GM19324 (cell line): ENCODE measurements around the gene TEFM.
"Not testable (repeated sequence)": the region's sequence is repeated elsewhere in the genome, so short reads cannot be mapped to it uniquely, and the experiment has no call there.

Experiments
- ATAC-seq: cut with Tn5 transposase; IDR thresholded peaks from one replicate; pipeline ENCODE4 v1.9.1; 2021; ENCODE audit warnings: mild to moderate bottlenecking, moderate library complexity; ENCODE audit not compliant: unreplicated experiment, low FRiP score

TEFM gene

GRCh38 chr17:30906101-30906911 is at the start of gene TEFM:
Gene TEFM (minus strand): TSS chr17:30906238. CDS start chr17:30906198, 40 bp downstream.
- ATAC-seq, result peak; percentile 91

DNA sequence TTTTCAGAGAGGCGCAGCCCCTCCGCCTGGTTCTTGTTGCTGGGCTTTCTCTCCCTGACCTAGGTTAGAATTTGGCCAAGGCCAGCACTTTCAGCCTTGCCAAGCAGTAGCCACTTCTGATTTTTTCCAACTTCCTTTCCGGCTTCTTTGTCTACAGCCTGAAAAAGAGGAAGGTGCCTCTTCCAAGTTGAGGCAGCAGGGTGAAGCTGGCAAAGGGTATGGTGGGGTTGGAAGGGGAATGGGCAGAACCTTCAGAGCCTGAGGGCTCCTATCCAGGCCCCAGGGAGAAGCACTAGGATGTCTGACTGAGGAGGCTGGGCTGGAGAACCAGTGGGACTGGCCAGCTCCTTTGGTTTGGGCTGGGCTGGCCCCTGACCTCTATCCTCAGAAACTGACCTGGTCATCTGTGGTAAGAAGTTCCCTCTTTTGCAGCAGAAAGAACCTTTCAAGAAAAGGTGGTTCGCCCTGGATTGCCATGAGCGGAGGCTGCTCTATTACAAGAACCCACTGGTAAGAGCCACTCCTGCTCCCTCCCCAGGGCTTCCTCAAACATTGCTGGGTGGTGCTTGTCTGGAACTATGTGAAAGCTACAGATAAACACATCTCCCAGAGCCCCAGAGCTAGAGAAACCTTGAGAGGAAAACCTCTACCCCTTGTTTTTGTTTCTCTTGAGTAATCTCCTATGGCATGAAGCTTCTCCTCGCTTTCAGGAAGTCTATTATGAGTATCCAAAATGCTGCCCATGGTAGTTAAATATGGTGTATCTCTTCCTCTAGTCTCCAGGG is 48.2 kb upstream of the TEFM start:
- no peak for ATAC-seq

DNA sequence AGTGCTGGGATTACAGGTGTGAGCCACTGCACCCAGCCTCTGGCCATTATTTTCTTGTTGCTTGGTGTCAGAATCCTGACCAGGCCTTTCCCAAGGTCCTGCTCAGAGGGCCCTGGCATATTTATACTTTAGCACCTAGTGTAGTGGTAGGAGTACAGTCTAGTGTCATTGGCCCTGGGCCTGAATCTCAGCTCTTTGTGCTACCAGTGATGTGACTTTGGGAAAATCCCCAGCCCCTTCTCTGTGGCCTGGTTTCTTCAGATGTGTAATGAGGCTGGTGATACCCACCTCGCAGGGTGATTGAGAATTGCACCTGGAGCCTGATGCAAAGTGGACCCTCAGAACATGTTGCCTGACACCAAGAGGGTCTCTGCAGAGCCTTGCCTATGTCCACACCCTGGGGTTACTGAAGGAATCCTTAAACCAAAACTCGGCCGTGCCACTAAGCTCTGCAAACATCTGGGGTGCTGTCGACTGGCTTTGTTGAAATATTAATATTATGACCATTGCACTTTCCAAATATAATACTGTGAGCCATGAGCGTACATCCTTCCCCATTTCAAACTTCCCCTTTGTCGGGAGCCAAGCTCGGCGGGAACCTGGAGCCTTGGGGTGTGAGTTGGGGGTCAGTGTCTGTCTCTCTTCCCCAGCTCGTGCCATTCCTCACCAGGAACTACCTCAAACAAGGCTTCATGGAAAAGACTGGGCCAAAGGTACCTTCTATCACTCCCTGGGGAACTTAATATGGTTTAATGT is 46.8 kb upstream of the TEFM start:
- ATAC-seq, result no peak

- no peak for ATAC-seq
Observed at GRCh38 chr17:30950669-30951399, 44.8 kb upstream of the TEFM start.

DNA sequence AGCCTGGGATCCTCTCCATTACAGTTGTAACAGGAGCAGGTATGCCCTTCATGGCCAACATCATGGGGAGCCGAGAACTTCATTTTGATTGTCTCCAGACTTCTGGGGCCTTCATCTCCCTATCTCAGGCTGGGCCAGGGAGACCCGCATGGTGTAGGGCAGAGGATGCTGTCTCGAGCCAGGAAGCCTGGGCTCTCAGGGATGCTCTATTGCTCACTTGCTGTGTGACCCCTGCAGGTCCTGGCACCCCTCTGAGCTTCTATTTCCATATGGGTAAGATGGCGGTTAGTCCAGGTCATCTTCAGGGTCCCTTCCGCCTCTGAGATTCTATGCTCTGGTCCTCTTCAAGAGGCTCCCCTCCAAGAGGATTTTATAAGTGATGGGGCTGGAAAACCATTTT is 44.2 kb upstream of the TEFM start:
- no peak for ATAC-seq

GRCh38 chr17:30947796-30948195 is 41.8 kb upstream of the TEFM start:
- ATAC-seq, result no peak

- no peak for ATAC-seq
Observed at GRCh38 chr17:30942308-30943079, 36.5 kb upstream of the TEFM start.

GRCh38 chr17:30939051-30939689 is 33.1 kb upstream of the TEFM start:
- ATAC-seq, result no peak

GRCh38 chr17:30933966-30934365 is 27.9 kb upstream of the TEFM start:
- ATAC-seq, result no peak

DNA sequence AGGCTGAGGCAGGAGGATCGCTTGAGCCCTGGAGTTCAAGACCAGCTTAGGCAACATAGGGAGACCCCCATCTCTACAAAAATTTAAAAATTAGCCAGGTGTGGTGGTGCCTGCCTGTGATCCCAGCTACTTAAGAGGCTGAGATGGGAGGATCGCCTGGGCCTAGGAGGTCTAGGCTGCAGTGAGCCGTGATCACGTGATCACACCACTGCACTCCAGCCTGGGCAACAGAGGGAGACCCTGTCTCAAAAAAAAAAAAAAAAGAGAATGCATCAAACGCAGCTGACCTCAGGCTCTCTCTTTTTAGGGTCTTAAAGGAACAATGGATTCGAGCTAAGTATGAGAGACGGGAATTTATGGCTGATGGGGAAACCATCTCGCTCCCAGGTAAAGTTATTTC is 25.5 kb upstream of the TEFM start:
- ATAC-seq, result not testable (repeated sequence)

- ATAC-seq, result no peak
Observed at GRCh38 chr17:30930495-30930894, 24.5 kb upstream of the TEFM start.

GRCh38 chr17:30929861-30930260 is 23.8 kb upstream of the TEFM start:
- ATAC-seq, result not testable (repeated sequence)

DNA sequence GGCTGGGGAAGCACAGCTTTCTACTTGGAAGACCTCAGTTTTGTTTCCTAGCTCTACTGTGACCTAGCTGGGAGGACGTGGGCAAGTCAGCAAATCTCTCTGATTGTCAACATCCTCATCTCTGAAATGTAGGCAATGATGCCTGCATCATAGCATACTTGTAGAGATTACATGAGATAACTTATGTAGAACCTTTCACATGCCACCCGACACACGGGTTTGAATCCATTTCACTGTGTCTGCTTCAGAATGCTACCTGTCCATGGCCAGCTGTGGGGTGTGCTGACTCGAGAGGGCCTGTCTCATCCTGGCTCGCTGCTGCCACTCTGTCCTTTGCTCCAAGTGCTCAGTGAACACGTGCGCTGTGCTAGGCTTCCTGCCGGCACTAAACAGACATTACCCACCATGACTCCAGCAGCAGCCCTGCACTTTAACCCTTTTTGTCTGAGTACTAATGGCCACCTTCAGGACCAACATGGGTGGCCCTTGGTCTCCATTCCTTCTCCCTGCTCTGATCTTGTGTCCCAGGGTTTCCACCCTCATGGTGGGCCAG is 23.1 kb upstream of the TEFM start:
- no peak for ATAC-seq

DNA sequence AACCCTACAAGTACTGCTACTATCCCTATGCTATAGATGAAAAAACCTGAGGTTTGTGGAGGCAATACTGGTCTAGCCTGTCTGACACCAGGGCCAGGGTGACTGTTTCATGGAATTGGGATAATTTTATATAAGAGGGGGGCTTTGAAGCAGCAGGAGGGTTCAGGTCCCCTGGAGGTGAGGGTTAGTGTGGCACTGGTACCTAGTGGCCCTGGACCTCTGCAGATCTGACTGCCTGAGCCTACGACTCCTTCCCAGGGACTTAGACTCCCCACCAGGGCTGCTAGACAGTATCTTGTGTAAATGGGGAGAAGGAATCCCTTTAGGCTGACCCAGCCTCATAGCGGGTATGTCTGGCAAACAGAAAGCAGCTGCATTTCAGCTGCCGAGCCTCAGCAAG is 22.5 kb upstream of the TEFM start:
- no peak for ATAC-seq

DNA sequence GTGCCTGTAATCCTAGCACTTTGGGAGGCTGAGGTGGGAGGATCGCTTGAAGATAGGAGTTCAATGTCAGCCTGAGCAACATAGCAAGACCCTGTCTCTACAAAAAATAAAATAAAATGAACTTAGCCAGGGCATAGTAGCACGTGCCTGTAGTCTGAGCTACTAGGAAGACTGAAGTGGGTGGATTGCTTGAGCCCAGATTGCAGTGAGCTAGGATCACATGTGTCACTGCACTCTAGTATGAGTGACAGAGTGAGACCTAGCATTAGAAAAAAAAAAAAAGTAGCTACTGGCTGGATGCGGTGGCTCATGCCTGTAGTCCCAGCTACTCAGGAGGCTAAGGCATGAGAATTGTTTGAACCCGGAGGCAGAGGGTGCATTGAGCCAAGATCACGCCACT is 21.7 kb upstream of the TEFM start:
- no peak for ATAC-seq

DNA sequence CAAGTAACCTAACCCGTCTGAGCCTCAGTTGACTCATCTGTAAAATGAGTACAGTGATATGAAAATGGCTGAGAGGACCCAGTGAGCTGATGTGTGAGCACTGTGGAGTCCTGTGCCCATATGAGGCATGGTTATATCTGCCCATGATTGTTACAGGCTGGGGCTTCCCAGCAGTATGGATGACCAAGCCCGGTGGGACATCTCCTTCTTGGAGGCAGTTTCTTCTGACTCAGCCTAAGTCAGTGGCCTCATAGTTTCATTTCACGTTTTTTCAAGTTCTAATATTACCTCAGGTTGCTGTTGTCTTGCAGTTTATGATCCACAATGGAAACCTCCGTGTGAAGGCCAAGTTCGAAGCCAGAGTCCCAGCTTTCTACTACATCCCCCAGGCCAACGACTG is 20.5 kb upstream of the TEFM start:
- no peak for ATAC-seq

DNA sequence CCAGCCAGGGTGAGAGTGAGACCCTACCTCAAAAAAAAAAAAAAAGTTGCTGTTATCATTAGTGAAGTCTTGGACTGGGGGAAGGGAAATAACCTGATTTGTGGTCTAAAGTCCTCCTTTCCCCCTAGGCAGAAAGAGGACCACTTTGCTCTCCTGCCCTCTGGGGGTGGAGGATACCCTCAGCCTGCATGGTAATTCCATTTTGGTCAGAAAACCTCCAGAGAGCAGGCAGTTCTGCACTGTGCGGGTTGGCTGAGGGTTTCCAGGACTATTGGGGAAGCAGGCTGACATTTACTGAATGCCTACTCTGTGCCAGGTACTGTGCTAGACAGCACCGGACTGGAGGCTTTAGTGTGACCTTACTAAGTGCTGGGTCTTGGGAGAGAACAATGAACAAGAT is 18.3 kb upstream of the TEFM start:
- no peak for ATAC-seq

DNA sequence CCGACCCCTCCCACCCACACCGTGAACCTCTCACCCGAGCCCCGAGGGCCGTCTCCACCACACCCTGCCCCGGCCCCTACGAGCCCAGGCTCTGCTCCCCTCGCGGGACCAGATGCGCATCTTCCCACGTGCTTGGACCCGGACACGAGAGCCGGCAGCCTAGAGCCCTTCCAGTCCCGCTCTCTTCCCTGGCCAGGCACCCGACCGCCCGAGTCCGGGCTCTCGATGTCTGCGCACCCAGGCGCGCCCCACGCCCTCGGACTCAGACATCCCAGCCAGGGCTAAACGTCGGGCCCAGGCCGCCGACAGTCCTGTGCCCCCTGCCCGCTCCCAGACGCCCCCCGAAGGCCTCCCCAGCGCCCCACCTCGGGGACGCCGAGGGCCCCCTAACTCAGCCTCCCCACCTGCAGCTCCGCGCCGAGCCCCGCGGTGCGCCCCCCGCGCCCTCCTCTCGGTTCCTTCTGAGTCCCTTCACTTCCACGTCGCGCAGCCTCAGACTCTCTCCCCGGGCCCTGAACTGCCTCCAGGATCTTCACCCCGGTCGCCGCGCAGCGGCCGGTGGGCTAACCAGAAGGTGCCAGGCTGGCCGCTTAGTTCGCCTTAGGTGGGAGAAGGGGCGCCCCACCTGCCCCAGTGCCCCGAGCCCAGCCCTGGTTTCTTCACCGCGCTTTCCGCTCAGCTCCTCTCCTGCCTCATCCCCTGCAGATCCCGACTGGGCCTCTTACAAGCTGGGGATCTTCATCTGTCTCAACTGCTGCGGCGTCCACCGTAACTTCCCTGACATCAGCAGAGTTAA is 16.4 kb upstream of the TEFM start:
- ATAC-seq, result no peak
